Right lobe of liver (tissue), 4 donors: ENCODE data around the gene EEF1A1.
"Not testable (repeated sequence)": the region's sequence is repeated elsewhere in the genome, so short reads cannot be mapped to it uniquely, and the experiment has no call there.

Experiments used
- POLR2A ChIP-seq: fragments of 450-650 bp; IDR thresholded peaks from one replicate; pipeline ENCODE4 v1.6.1; 2017; ENCODE audit warnings: antibody characterized with exemption, mild to moderate bottlenecking
- TF ChIP-seq, protein P1 (sequence below), 4 donors: fragments of 200-600 bp in 3 of 4; fragments of 450-650 bp in 1 of 4; IDR thresholded peaks; one replicate each; pipeline versions ENCODE4 v1.5.1 to v1.8.0; 2016 to 2022; ENCODE audit warnings: antibody characterized with exemption in 4 of 4, mild to moderate bottlenecking in 2 of 4
- donor health status: DM: no; HTN: no; CAD: no.
- donor health status: DM: no; HTN: no; CAD: no.
- donor health status: DM: no; HTN: yes; CAD: no.

DNA sequence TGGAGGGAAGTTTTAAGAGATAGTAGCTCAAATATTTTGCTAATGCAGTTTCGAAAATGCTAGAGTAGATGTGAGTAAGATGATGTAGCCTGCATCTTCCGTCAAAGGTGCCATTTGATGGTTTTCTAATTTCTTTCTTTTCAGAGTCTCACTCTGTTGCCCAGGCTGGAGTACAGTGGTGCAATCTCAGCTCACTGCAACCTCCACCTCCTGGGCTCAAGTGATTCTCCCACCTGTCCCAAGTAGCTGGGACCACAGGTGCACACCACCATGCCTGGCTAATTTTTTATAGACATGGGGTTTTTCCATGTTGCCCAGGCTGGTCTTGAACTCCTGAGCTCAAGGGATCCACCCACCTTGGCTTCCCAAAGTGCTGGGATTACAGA is 45.6 kb upstream of the EEF1A1 start:
- TF ChIP-seq, protein P1, sequence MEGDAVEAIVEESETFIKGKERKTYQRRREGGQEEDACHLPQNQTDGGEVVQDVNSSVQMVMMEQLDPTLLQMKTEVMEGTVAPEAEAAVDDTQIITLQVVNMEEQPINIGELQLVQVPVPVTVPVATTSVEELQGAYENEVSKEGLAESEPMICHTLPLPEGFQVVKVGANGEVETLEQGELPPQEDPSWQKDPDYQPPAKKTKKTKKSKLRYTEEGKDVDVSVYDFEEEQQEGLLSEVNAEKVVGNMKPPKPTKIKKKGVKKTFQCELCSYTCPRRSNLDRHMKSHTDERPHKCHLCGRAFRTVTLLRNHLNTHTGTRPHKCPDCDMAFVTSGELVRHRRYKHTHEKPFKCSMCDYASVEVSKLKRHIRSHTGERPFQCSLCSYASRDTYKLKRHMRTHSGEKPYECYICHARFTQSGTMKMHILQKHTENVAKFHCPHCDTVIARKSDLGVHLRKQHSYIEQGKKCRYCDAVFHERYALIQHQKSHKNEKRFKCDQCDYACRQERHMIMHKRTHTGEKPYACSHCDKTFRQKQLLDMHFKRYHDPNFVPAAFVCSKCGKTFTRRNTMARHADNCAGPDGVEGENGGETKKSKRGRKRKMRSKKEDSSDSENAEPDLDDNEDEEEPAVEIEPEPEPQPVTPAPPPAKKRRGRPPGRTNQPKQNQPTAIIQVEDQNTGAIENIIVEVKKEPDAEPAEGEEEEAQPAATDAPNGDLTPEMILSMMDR (IDR thresholded peaks at IDR 0.05), result not testable (repeated sequence)
- TF ChIP-seq POLR2A, result not testable (repeated sequence)
